CD8-positive, alpha-beta memory T cell (primary cell): ENCODE results near the gene MMS22L. TPM values are rescaled to one million over a fixed set of nuclear protein-coding genes. Genes with fewer than 3 reads are reported as not detected.

ENCODE experiments used
- CTCF ChIA-PET: fragments of 350-600 bp; sonication (Branson Sonifier 250); formaldehyde crosslinking; loops from one replicate; lab custom pipeline; 2021; ENCODE audit warnings: antibody characterized with exemption; lab: Charles Lee
- POLR2A ChIA-PET: fragments of 350-600 bp; sonication (Branson Sonifier 250); formaldehyde crosslinking; loops from one replicate; lab custom pipeline; 2021; ENCODE audit warnings: antibody characterized with exemption; lab: Charles Lee
- DNase-seq, 5 donors: peaks; one replicate each; pipeline versions ENCODE4 v3.0.0 to v3.0.0-alpha.2; 2020 to 2022; ENCODE audit warnings: mixed read lengths in 1 of 5
- H3K27ac ChIP-seq: one replicate; pipeline ENCODE4 v1.7.0; 2013; ENCODE audit warnings: low read depth, mild to moderate bottlenecking, low read length, moderate library complexity
- H3K27me3 ChIP-seq: 2 replicates; pipeline ENCODE4 v1.7.0; 2013; ENCODE audit warnings: low read length, mild to moderate bottlenecking; ENCODE audit not compliant: insufficient read depth, poor library complexity, severe bottlenecking
- H3K36me3 ChIP-seq: 2 replicates; pipeline ENCODE4 v1.7.0; 2013; ENCODE audit warnings: mild to moderate bottlenecking, low read length, moderate library complexity; ENCODE audit not compliant: insufficient read depth
- H3K4me1 ChIP-seq: 2 replicates; pipeline ENCODE4 v1.7.0; 2013; ENCODE audit warnings: mild to moderate bottlenecking, low read length, moderate library complexity; ENCODE audit not compliant: insufficient read depth
- H3K4me3 ChIP-seq: 2 replicates; pipeline ENCODE4 v1.7.0; 2013; ENCODE audit warnings: mild to moderate bottlenecking, low read length
- H3K9me3 ChIP-seq: 2 replicates; pipeline ENCODE4 v1.7.0; 2013; ENCODE audit warnings: mild to moderate bottlenecking, low read length
- H3K27ac Mint-ChIP-seq, 8 donors: one replicate each; pipeline ENCODE4 v1.8.0; 2020 to 2021; ENCODE audit warnings: mixed read lengths in 8 of 8, mild to moderate bottlenecking in 6 of 8, inconsistent platforms in 3 of 8, moderate library complexity in 3 of 8
- H3K27me3 Mint-ChIP-seq, 2 donors: one replicate each; pipeline ENCODE4 v1.8.0; 2020 to 2021; ENCODE audit warnings: mixed read lengths in 2 of 2, mild to moderate bottlenecking in 1 of 2, moderate library complexity in 1 of 2
- H3K36me3 Mint-ChIP-seq, 3 donors: one replicate each; pipeline ENCODE4 v1.8.0; 2020 to 2021; ENCODE audit warnings: mixed read lengths in 3 of 3, inconsistent platforms in 1 of 3, mild to moderate bottlenecking in 1 of 3
- H3K4me1 Mint-ChIP-seq, 3 donors: one replicate each; pipeline ENCODE4 v1.8.0; 2020 to 2021; ENCODE audit warnings: mixed read lengths in 3 of 3, inconsistent platforms in 1 of 3, mild to moderate bottlenecking in 1 of 3
- H3K4me3 Mint-ChIP-seq, 7 donors: one replicate each; pipeline ENCODE4 v1.8.0; 2020 to 2021; ENCODE audit warnings: mixed read lengths in 7 of 7, mild to moderate bottlenecking in 6 of 7, moderate library complexity in 4 of 7, inconsistent platforms in 2 of 7
- H3K9me3 Mint-ChIP-seq, 5 donors: one replicate each; pipeline ENCODE4 v1.8.0; 2020 to 2022; ENCODE audit warnings: mixed read lengths in 5 of 5, mild to moderate bottlenecking in 3 of 5, moderate library complexity in 2 of 5, inconsistent platforms in 1 of 5
- polyA plus RNA-seq: library from polyadenylated mRNA; unstranded; fragments of 300-500 nt; fragmentation: Illumina TruSeq; gene quantifications from one replicate; pipeline ENCODE4 v1.2.3, GENCODE V29; 2021
- total RNA-seq, 2 experiments: library from RNA; stranded (reverse); gene quantifications; one replicate each; pipeline ENCODE4 v1.2.3, GENCODE V29; 2021

Gene MMS22L
- total and polyA plus RNA-seq, 3 experiments from 2014 or later: 2.5 to 32.0 (median 30.9) TPM

DNA sequence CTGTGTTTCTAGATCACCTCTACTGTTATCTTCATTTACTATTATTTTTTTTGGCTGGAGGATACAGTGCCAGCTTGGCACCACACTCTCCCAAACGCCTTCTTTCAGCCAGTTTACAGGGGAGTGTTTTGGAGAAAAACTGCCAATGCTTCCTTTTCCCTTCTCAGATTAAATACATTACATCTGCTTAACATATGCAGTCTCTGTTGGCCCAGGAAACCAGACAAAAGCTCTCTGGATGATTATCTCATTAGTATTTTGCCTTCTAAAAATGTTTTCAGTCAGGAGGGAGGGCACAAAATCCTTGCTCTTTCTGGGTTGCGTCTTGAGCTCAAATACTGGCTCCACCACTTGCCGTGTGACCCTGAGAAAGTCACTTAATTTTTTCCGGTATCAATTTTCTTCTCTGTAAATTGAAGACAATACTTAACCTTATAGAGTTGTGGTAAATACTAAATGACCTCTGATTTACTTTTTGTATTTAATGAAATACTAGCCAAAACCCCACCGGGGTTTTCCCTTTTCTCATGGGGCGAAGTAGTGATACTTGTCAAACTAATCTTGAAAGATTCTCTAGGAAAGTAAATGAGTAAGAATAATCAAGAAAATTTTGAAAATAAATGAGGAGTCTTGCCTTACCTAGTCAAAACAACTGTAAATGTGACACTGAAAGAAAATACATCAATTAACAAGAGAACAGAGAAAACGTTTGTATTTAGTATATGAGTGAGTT is 146.2 kb downstream of the MMS22L start:
- Histone ChIP-seq H3K27me3 (no peaks in the 10 kb centered on the region), H3K4me1 (no peaks in the 10 kb centered on the region), H3K4me3 (no peak overlapping the region), H3K36me3 (no peaks in the 10 kb centered on the region), H3K9me3 (no peaks in the 10 kb centered on the region), H3K27ac (no peak overlapping the region)
- H3K27ac Mint-ChIP-seq: no peak overlapping the region
- POLR2A ChIA-PET: no interaction called here
- peaks cover 2 to 3% (median 3%) of the 10 kb centered on the region in 3 donors for H3K4me1 Mint-ChIP-seq
- no peak for DNase-seq
- CTCF ChIA-PET: no interaction called here
- no peak overlapping the region for H3K4me3 Mint-ChIP-seq
- no peaks in the 10 kb centered on the region for H3K9me3 Mint-ChIP-seq
- H3K27me3 Mint-ChIP-seq: peaks cover 0 to 1% of the 10 kb centered on the region in 2 donors
- H3K36me3 Mint-ChIP-seq: peaks cover 1 to 5% (median 4%) of the 10 kb centered on the region in 3 donors

DNA sequence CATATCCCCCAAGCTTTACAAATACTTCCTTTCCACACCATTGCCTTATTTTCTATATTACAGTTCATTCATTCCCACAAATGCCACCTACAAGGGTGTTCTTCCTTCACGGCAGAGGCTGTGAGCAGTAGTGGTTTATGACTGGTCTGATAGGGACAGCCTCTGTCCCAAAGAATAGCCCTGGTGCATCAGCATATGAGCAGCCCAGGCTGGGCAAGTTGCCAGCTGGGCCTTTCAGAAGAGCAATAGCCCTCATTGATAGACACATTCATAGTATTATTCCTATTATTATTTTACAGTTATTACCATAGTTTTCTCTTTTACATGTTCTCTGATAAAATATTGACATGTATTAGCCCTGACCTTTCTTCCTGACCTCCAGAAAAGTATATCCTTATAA is 149.9 kb downstream of the MMS22L start:
- Mint-ChIP-seq H3K4me1 (no peaks in the 10 kb centered on the region), H3K27ac (peak overlapping the region in 1 of 8 donors; percentile 10), H3K9me3 (no peaks in the 10 kb centered on the region), H3K27me3 (peaks cover 0 to 1% of the 10 kb centered on the region in 2 donors), H3K36me3 (peaks cover 0 to 5% (median 2%) of the 10 kb centered on the region in 3 donors), H3K4me3 (no peak overlapping the region)
- no peaks in the 10 kb centered on the region for H3K4me1 ChIP-seq
- no peaks in the 10 kb centered on the region for H3K27me3 ChIP-seq
- H3K9me3 ChIP-seq: no peaks in the 10 kb centered on the region
- no peak for DNase-seq
- ChIA-PET CTCF (no interaction called here), POLR2A (no interaction called here)
- H3K4me3 ChIP-seq: no peak overlapping the region
- no peak overlapping the region for H3K27ac ChIP-seq
- H3K36me3 ChIP-seq: no peaks in the 10 kb centered on the region

DNA sequence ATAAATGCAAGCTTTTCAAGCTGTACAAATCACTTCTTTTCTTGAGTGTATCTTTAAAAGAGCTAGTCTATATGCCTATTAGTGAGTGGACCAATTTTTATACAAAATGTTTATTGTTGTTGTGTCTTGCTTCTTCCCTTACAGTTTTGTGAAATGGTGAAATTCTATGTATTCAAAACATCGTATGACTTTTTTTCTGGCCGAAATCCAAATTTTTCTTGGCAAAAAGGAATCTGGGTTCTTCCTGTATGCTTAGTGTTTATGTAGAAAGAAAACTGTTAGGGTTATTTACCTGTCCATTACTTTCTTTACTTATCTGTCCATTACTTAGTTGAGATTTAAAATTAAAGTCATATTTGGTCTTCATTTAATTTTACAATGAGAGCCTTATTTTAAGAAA is 153.9 kb downstream of the MMS22L start:
- peaks cover 0 to 2% (median 0%) of the 10 kb centered on the region in 3 donors for H3K36me3 Mint-ChIP-seq
- H3K9me3 ChIP-seq: no peaks in the 10 kb centered on the region
- CTCF ChIA-PET: no interaction called here
- H3K4me3 ChIP-seq: no peak overlapping the region
- no peaks in the 10 kb centered on the region for H3K27me3 Mint-ChIP-seq
- POLR2A ChIA-PET: no interaction called here
- no peaks in the 10 kb centered on the region for H3K27me3 ChIP-seq
- no peak overlapping the region for H3K4me3 Mint-ChIP-seq
- H3K27ac Mint-ChIP-seq: no peak overlapping the region
- no peaks in the 10 kb centered on the region for H3K4me1 Mint-ChIP-seq
- H3K36me3 ChIP-seq: no peaks in the 10 kb centered on the region
- no peak for DNase-seq
- H3K4me1 ChIP-seq: no peaks in the 10 kb centered on the region
- H3K9me3 Mint-ChIP-seq: no peaks in the 10 kb centered on the region
- no peak overlapping the region for H3K27ac ChIP-seq

DNA sequence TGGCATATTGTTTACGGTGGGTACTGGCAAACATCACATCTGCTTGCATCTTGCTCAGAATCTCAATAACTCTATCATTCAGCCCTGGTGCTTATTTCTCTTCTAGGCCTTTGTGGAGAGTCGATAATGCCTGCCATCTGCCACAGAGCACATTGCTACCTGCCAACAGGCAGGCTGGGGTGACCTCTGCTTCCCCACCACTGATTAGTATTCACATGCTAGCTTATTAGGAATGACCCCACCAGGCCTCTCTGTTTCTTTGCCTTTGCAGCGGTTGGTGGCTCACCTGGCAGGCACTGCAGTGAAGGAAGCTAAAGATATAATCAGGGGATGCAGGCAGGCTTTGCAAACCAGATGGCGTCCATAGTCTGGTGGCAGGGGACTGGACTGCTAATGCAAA is 154.5 kb downstream of the MMS22L start:
- H3K27ac Mint-ChIP-seq: no peak overlapping the region
- H3K4me1 Mint-ChIP-seq: no peaks in the 10 kb centered on the region
- CTCF ChIA-PET: no interaction called here
- H3K27ac ChIP-seq: no peak overlapping the region
- no peak overlapping the region for H3K4me3 Mint-ChIP-seq
- H3K27me3 Mint-ChIP-seq: no peaks in the 10 kb centered on the region
- no peaks in the 10 kb centered on the region for H3K9me3 Mint-ChIP-seq
- no peak for DNase-seq
- H3K4me1 ChIP-seq: no peaks in the 10 kb centered on the region
- no peaks in the 10 kb centered on the region for H3K36me3 ChIP-seq
- H3K9me3 ChIP-seq: no peaks in the 10 kb centered on the region
- POLR2A ChIA-PET: no interaction called here
- H3K36me3 Mint-ChIP-seq: peaks cover 0 to 2% (median 0%) of the 10 kb centered on the region in 3 donors
- H3K4me3 ChIP-seq: no peak overlapping the region
- no peaks in the 10 kb centered on the region for H3K27me3 ChIP-seq

DNA sequence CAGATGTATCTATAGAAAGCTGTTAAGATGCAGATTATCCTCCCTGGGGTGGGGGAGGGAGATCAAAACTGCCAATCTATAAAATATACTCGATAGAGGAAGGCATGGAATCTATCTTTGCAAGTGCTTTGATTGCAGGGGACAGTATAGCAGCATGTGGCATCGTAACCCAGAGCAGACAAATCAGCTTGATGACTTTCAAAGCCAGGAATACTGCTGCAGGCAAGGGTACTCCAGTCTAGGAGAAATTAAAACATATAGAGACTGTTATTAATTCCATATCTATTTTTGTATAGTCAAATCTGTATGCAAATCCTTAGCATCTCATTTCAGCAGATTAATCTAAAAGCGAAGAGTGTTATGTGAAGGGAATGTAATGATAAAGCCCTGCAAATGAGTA is 159.4 kb downstream of the MMS22L start:
- ChIA-PET CTCF (no interaction called here), POLR2A (no interaction called here)
- H3K4me1 ChIP-seq: no peaks in the 10 kb centered on the region
- H3K4me3 ChIP-seq: no peak overlapping the region
- Mint-ChIP-seq H3K36me3 (peaks cover 0 to 9% (median 0%) of the 10 kb centered on the region in 3 donors), H3K9me3 (peaks cover 3 to 12% (median 6%) of the 10 kb centered on the region in 5 donors), H3K27ac (no peak overlapping the region), H3K4me1 (no peaks in the 10 kb centered on the region), H3K27me3 (peaks cover 0 to 6% of the 10 kb centered on the region in 2 donors), H3K4me3 (no peak overlapping the region)
- no peak overlapping the region for H3K27ac ChIP-seq
- no peaks in the 10 kb centered on the region for H3K27me3 ChIP-seq
- no peak for DNase-seq
- H3K9me3 ChIP-seq: no peaks in the 10 kb centered on the region
- H3K36me3 ChIP-seq: no peaks in the 10 kb centered on the region

DNA sequence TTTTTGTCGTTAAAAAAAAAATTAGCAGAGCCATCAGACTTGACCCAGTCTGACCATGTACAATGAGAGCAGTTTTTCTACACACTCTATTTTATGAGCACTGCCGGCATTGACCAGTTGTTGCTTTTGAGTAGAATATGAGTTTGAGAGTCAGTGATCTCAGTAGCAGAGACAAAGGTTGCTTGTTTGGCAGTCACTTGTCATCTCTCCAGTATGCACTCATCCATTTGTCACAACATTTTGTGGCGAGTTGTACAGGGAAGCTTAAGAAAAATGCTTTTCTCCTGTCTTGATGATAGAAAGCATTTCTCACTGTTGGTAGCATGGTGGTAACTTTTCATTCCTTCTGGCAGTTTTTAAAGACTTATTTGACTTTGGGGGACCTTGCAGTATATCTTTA is 159.9 kb downstream of the MMS22L start:
- no peak overlapping the region for H3K4me3 Mint-ChIP-seq
- CTCF ChIA-PET: no interaction called here
- Histone ChIP-seq H3K9me3 (no peaks in the 10 kb centered on the region), H3K27me3 (no peaks in the 10 kb centered on the region), H3K27ac (no peak overlapping the region), H3K36me3 (no peaks in the 10 kb centered on the region), H3K4me3 (no peak overlapping the region), H3K4me1 (no peaks in the 10 kb centered on the region)
- H3K27ac Mint-ChIP-seq: no peak overlapping the region
- H3K36me3 Mint-ChIP-seq: peaks cover 0 to 9% (median 0%) of the 10 kb centered on the region in 3 donors
- POLR2A ChIA-PET: no interaction called here
- peaks cover 0 to 6% of the 10 kb centered on the region in 2 donors for H3K27me3 Mint-ChIP-seq
- no peak for DNase-seq
- peaks cover 3 to 12% (median 6%) of the 10 kb centered on the region in 5 donors for H3K9me3 Mint-ChIP-seq
- H3K4me1 Mint-ChIP-seq: no peaks in the 10 kb centered on the region

DNA sequence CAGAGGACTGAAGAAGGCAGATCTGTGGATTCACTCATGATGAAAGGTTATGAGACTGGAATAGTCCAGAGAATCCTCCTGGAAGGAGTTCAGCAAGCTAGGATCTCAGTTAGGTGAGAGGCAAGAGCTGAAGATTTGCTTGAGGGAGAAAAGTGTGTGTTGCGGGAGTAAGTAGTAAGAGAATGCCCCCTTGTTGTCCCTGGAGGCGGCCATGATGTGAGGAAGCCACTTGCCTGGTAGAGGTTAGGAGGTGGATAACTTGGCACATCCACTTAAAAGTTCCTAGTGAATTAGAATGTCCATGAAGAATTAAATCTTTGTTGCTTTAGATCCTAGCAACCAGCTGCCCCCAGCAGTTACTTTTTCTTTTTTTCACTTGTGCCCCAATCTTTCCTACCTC is 162.5 kb downstream of the MMS22L start:
- H3K27ac ChIP-seq: no peak overlapping the region
- ChIA-PET POLR2A (no interaction called here), CTCF (no interaction called here)
- H3K4me3 ChIP-seq: no peak overlapping the region
- Mint-ChIP-seq H3K9me3 (peaks cover 3 to 12% (median 6%) of the 10 kb centered on the region in 5 donors), H3K4me1 (no peaks in the 10 kb centered on the region), H3K27me3 (peaks cover 0 to 6% of the 10 kb centered on the region in 2 donors), H3K36me3 (peaks cover 0 to 9% (median 3%) of the 10 kb centered on the region in 3 donors), H3K27ac (peak overlapping the region in 1 of 8 donors; percentile 7), H3K4me3 (no peak overlapping the region)
- H3K9me3 ChIP-seq: no peaks in the 10 kb centered on the region
- H3K4me1 ChIP-seq: no peaks in the 10 kb centered on the region
- DNase-seq: no peak
- no peaks in the 10 kb centered on the region for H3K36me3 ChIP-seq
- H3K27me3 ChIP-seq: no peaks in the 10 kb centered on the region

DNA sequence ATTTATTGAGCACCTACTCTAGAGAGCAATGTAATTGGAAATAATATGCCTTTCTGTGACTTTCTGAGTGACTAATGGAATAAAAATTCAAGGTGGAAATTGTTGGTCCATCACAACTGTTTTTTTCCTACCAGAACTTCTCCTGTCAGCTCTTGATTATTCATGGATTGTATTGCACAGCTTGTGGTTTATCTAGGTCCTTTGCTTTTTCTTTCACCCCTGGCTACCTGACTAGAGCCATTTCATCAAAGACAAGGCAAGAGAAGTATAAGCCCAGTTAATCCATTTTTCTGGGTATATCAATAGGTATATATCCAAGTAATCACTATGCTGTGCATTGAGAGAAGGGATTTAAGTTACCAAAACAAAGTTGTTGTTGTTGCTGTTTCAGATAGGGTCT is 168.4 kb downstream of the MMS22L start:
- Mint-ChIP-seq H3K36me3 (peaks cover 4 to 5% (median 4%) of the 10 kb centered on the region in 3 donors), H3K27ac (no peak overlapping the region), H3K9me3 (peaks cover 0 to 3% (median under 1%) of the 10 kb centered on the region in 5 donors), H3K4me1 (no peaks in the 10 kb centered on the region), H3K27me3 (peaks cover 0 to 2% of the 10 kb centered on the region in 2 donors), H3K4me3 (no peak overlapping the region)
- Histone ChIP-seq H3K27me3 (no peaks in the 10 kb centered on the region), H3K9me3 (no peaks in the 10 kb centered on the region), H3K4me3 (no peak overlapping the region), H3K27ac (no peak overlapping the region), H3K36me3 (no peaks in the 10 kb centered on the region), H3K4me1 (no peaks in the 10 kb centered on the region)
- ChIA-PET CTCF (no interaction called here), POLR2A (no interaction called here)
- DNase-seq: no peak
